C4-2B (cell line): ENCODE measurements around the gene AFF4.

Source experiments
- ZFX ChIP-seq: fragments of 450-650 bp; IDR thresholded peaks from 2 replicates; pipeline ENCODE4 v1.6.1; 2017
- TF ChIP-seq, protein P1 (sequence below): fragments of 450-650 bp; conservative IDR thresholded peaks from 2 replicates; pipeline ENCODE4 v1.5.1; 2017; ENCODE audit warnings: mild to moderate bottlenecking

DNA sequence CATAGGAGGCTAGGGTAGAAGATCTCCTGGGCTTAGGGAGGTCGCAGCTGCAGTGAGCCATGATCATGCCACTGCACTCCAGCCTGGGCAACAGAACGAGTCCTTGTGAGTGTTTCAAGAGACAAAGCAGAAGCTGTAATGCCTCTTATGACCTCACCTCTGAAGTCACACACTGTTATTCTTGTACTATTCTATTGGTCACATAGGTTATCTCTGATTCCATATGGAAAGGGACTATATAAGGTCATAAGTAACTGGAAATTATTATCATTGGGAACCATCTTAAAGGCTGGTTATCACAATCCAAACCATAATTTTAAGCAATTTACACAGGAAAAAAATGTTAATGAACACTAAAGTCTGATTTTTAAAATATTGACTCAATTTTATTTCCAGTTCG lies 17.9 kb upstream of the AFF4 start:
- TF ChIP-seq, protein P1, sequence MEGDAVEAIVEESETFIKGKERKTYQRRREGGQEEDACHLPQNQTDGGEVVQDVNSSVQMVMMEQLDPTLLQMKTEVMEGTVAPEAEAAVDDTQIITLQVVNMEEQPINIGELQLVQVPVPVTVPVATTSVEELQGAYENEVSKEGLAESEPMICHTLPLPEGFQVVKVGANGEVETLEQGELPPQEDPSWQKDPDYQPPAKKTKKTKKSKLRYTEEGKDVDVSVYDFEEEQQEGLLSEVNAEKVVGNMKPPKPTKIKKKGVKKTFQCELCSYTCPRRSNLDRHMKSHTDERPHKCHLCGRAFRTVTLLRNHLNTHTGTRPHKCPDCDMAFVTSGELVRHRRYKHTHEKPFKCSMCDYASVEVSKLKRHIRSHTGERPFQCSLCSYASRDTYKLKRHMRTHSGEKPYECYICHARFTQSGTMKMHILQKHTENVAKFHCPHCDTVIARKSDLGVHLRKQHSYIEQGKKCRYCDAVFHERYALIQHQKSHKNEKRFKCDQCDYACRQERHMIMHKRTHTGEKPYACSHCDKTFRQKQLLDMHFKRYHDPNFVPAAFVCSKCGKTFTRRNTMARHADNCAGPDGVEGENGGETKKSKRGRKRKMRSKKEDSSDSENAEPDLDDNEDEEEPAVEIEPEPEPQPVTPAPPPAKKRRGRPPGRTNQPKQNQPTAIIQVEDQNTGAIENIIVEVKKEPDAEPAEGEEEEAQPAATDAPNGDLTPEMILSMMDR: no peak
- TF ChIP-seq ZFX: no peak
